LNCAP (cell line): ENCODE measurements around the gene PSAP.

ENCODE experiments used
- CTCF ChIP-seq: fragments of 450-650 bp; IDR thresholded peaks from 2 replicates; pipeline ENCODE4 v1.5.1; 2017; ENCODE audit warnings: mild to moderate bottlenecking

PSAP gene

DNA sequence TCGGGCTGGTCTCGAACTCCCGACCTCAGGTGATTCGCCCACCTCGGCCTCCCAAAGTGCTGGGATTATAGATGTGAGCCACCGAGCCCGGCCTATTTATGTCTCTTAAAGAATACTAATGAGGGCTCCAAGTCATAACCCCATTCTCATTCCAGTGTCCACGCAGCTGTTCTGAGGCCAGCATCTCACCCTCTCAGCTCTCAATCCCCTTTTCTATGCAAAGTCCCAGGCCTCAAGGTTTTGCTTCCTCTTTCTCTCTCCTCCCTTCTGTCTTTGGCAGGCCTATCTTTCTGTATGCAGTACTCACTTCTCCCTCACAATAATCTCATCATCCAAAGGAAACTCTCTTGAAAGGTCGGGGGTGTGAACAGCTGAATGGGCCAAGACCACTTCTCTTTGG is 49.7 kb downstream of the PSAP start:
- TF ChIP-seq CTCF: no peak

GRCh38 chr10:71799608-71800453 is 51.2 kb downstream of the PSAP start:
- no peak for TF ChIP-seq CTCF

DNA sequence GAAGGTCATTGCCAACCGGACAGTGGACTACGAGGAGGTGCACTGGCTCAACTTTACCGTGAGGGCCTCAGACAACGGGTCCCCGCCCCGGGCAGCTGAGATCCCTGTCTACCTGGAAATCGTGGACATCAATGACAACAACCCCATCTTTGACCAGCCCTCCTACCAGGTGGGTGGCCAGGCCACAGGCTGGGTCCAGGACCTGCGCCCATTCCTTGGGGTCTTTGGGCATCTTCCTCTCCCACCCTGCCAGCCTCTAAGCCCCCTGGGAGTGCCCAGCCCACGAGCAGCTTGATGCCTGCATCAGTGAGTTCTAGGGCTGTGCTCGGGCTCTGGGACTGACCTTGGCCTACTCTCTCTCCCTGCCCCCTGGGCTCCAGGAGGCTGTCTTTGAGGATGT is 51.9 kb downstream of the PSAP start:
- TF ChIP-seq CTCF: no peak

DNA sequence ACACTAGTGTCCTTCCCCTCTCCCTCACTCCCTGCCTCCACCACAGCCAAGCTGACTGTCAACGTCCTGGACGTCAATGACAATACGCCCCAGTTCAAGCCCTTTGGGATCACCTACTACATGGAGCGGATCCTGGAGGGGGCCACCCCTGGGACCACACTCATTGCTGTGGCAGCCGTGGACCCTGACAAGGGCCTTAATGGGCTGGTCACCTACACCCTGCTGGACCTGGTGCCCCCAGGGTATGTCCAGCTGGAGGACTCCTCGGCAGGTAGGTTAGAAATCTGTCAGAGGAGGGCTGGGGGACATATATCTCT is 52.8 kb downstream of the PSAP start:
- TF ChIP-seq CTCF: no peak

GRCh38 chr10:71797533-71798307 is 53.3 kb downstream of the PSAP start:
- no peak for TF ChIP-seq CTCF

- TF ChIP-seq CTCF: no peak
Measured at GRCh38 chr10:71796749-71797405, 54.2 kb downstream of the PSAP start.

DNA sequence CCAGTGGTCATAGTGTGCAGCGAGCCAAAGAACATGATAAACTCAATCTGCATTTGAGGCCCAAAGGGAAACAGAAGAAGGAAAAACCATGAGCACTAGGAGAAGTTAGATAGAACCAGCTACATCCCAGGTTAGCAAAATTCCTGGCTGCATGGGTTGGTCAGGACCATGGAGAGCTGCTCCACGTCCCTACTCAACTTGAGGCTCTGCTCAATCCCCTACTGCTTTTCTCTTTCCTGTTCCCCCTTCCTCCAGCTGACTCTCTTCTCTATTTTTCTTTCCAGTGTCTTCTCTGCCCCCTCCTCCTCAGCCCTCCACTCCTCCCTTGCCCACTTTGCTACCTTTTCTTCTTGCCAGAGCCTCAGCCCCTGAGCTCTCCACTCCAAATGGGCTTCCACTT is 55.8 kb downstream of the PSAP start:
- TF ChIP-seq CTCF: no peak
